Suprapubic skin (tissue), 4 donors: Measurements from ENCODE around the gene KCNA4. TPM values are rescaled to one million over a fixed set of nuclear protein-coding genes. Genes with fewer than 3 reads are reported as not detected.
"Not testable (repeated sequence)": the region's sequence is repeated elsewhere in the genome, so short reads cannot be mapped to it uniquely, and the experiment has no call there.

Experiments
- DNase-seq, 2 donors: peaks; one replicate each; pipeline ENCODE4 v3.0.0-alpha.2; 2019; ENCODE audit warnings: low spot score in 2 of 2
- H3K27ac ChIP-seq: fragments of 200-600 bp; sonication (generic); one replicate; pipeline ENCODE4 v1.5.1; 2019
- H3K27me3 ChIP-seq: fragments of 200-600 bp; sonication (generic); one replicate; pipeline ENCODE4 v1.5.1; 2019
- H3K36me3 ChIP-seq: fragments of 200-600 bp; sonication (generic); one replicate; pipeline ENCODE4 v1.5.1; 2019
- H3K4me1 ChIP-seq: fragments of 200-600 bp; sonication (generic); one replicate; pipeline ENCODE4 v1.5.1; 2019
- H3K4me3 ChIP-seq: fragments of 200-600 bp; sonication (generic); one replicate; pipeline ENCODE4 v1.5.1; 2019; ENCODE audit warnings: mild to moderate bottlenecking
- H3K9me3 ChIP-seq: fragments of 200-600 bp; sonication (generic); one replicate; pipeline ENCODE4 v1.5.1; 2019
- EP300 ChIP-seq: sonication (generic); formaldehyde crosslinking; IDR thresholded peaks from one replicate; pipeline ENCODE4 v1.6.1; 2017; ENCODE audit warnings: antibody characterized with exemption
- POLR2A ChIP-seq, 2 donors: fragments of 450-650 bp; IDR thresholded peaks; one replicate each; pipeline ENCODE4 v1.6.1; 2017; ENCODE audit warnings: antibody characterized with exemption in 2 of 2, mild to moderate bottlenecking in 2 of 2, moderate library complexity in 2 of 2
- POLR2AphosphoS5 ChIP-seq, 3 donors: sonication (generic); formaldehyde crosslinking; IDR thresholded peaks; one replicate each; pipeline ENCODE4 v1.6.1; 2017; ENCODE audit warnings: antibody characterized with exemption in 3 of 3
- WGBS: methylation state at CpG from one replicate; pipeline ENCODE4 v1.1.5; 2018; 5-methylcytosine and 5-hydroxymethylcytosine counted together
- total RNA-seq, 4 donors: library from RNA; depleted of rRNA; stranded (reverse); fragments of >200 nt; gene quantifications; one replicate each; pipeline ENCODE4 v1.1.0, GENCODE V29; 2016
- TF ChIP-seq, protein P1 (sequence below), 2 donors: fragments of 200-600 bp in 1 of 2; fragments of 450-650 bp in 1 of 2; sonication (generic) in 1 of 2; IDR thresholded peaks; one replicate each; pipeline ENCODE4 v1.5.1; 2016 to 2019; ENCODE audit warnings: antibody characterized with exemption in 2 of 2, mild to moderate bottlenecking in 1 of 2, moderate library complexity in 1 of 2

KCNA4 gene
- total RNA-seq, 4 donors from 2014 or later = 0.16 to 0.95 (median 0.45) TPM

DNA sequence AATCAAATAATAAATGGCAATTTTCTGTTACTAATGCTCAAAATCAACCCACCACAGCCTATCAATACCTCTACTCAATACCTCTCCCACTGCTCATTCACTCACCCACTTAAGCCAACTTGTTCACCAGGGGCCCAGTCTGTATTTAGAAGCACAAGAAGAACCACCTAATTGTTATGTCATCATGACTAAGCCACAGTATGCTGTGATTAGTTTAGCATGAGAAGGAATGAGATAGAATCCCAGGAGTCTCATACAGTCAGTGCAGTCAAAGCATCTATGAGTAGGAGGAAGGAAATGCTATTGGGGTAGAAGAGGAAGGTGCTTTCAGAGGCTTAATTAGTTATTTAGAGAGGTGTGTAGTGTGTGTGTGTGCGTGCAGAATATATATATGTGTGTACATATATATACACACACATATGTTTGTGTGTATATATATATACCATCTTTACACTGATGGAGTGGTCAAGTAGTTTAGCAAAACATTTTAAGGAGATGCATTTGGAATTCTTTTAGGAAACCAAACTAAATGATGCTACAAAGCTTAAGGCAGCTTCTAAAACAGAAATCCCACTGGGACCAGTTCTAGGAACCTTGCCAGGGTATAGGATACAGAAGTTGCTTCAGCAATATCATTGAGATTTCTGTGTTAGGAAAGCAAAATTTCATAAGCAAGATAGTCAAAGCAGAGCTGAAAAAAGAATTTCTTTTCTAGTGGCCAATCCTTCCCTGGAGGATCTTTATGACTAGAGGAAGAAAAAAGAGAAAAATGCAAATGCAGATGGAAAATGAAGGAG, 27.5 kb downstream of the KCNA4 start:
- DNase-seq = no peak
- no peak for TF ChIP-seq POLR2A (IDR thresholded peaks at IDR 0.05)
- TF ChIP-seq, protein P1, sequence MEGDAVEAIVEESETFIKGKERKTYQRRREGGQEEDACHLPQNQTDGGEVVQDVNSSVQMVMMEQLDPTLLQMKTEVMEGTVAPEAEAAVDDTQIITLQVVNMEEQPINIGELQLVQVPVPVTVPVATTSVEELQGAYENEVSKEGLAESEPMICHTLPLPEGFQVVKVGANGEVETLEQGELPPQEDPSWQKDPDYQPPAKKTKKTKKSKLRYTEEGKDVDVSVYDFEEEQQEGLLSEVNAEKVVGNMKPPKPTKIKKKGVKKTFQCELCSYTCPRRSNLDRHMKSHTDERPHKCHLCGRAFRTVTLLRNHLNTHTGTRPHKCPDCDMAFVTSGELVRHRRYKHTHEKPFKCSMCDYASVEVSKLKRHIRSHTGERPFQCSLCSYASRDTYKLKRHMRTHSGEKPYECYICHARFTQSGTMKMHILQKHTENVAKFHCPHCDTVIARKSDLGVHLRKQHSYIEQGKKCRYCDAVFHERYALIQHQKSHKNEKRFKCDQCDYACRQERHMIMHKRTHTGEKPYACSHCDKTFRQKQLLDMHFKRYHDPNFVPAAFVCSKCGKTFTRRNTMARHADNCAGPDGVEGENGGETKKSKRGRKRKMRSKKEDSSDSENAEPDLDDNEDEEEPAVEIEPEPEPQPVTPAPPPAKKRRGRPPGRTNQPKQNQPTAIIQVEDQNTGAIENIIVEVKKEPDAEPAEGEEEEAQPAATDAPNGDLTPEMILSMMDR (IDR thresholded peaks at IDR 0.05) = no peak
- no peaks in the 10 kb centered on the region for H3K4me1 ChIP-seq
- H3K27ac ChIP-seq = no peak overlapping the region
- WGBS = 79% methylated on average over 1 of the region's 1 CpG
- H3K36me3 ChIP-seq = no peaks in the 10 kb centered on the region
- H3K4me3 ChIP-seq = no peak overlapping the region
- no peaks in the 10 kb centered on the region for H3K27me3 ChIP-seq
- H3K9me3 ChIP-seq = peaks cover 4% of the 10 kb centered on the region

DNA sequence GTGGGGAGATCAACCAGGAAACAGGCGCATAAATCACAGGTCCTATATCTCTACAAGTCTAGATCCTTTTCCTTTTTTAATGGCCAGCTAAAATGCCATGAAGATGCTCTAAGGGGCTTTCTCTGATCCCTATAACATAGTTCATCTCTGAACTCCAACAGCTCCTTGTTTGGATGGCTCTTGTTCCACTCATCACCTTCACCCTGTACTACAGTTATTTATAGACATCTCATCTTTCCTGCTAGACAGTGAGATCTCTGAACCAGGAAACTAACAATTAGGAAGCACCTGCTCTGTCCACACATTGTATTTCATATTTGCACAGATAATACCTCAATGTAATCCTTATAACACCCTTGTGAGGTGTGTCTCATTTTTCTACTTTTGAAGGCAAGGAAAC, 31.6 kb downstream of the KCNA4 start:
- TF ChIP-seq EP300 (no peak), POLR2AphosphoS5 (IDR thresholded peaks at IDR 0.05) (no peak), POLR2A (IDR thresholded peaks at IDR 0.05) (no peak)
- TF ChIP-seq, protein P1 (IDR thresholded peaks at IDR 0.05) = no peak
- Histone ChIP-seq H3K4me3 (no peak overlapping the region), H3K27ac (no peak overlapping the region), H3K27me3 (no peaks in the 10 kb centered on the region), H3K4me1 (no peaks in the 10 kb centered on the region), H3K36me3 (no peaks in the 10 kb centered on the region), H3K9me3 (no peaks in the 10 kb centered on the region)
- 92% methylated on average over 1 of the region's 1 CpG for WGBS
- DNase-seq = no peak

DNA sequence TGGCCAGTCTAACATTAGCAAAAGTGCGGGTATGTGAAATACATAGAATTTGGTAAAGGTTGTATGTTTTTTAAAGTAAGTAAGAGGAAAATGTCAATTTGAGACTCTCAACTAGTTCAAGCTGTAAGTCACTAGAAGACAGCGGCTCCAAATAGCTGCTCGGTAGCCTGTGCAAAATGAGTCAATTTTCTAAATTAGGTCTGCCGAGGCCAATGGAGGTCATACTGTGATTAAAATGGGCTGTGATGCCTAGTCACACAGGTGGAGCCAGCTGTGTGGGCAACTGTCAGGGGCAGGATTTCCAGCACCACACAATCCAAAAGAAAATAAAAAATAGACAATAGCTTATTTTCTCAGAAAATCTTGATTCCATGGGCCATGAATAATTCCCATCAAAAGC, 32.3 kb downstream of the KCNA4 start:
- 87% methylated on average over 4 of the region's 4 CpGs for WGBS
- H3K4me1 ChIP-seq = no peaks in the 10 kb centered on the region
- no peaks in the 10 kb centered on the region for H3K9me3 ChIP-seq
- H3K27ac ChIP-seq = no peak overlapping the region
- TF ChIP-seq EP300 (no peak), POLR2A (IDR thresholded peaks at IDR 0.05) (no peak), POLR2AphosphoS5 (IDR thresholded peaks at IDR 0.05) (no peak)
- TF ChIP-seq, protein P1 (IDR thresholded peaks at IDR 0.05) = no peak
- no peaks in the 10 kb centered on the region for H3K36me3 ChIP-seq
- H3K4me3 ChIP-seq = no peak overlapping the region
- DNase-seq = no peak
- H3K27me3 ChIP-seq = no peaks in the 10 kb centered on the region

DNA sequence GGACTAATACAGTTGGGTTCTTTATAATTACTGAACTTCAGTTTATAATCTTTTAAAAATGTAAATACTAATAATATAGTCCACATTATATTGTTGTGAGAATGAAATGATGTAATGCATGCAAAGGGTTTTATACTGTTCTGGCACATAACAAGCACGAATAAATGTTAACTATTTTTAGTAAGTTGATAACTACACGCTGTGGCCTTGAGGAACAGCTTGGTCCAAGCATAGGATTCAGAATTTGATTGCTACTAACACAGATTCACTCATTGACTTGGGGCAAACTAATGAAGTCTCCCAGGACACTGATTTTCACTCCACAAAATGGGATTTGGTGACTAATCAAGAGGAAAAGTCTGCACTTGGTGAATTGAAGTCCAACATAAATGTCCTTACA, 38.3 kb downstream of the KCNA4 start:
- Histone ChIP-seq H3K27me3 (no peaks in the 10 kb centered on the region), H3K36me3 (no peaks in the 10 kb centered on the region), H3K4me3 (no peak overlapping the region), H3K4me1 (no peaks in the 10 kb centered on the region), H3K27ac (no peak overlapping the region), H3K9me3 (no peaks in the 10 kb centered on the region)
- TF ChIP-seq, protein P1 (IDR thresholded peaks at IDR 0.05) = no peak
- TF ChIP-seq POLR2AphosphoS5 (IDR thresholded peaks at IDR 0.05) (no peak), POLR2A (IDR thresholded peaks at IDR 0.05) (no peak), EP300 (no peak)
- DNase-seq = no peak
- WGBS = 65% methylated on average over 2 of the region's 2 CpGs

DNA sequence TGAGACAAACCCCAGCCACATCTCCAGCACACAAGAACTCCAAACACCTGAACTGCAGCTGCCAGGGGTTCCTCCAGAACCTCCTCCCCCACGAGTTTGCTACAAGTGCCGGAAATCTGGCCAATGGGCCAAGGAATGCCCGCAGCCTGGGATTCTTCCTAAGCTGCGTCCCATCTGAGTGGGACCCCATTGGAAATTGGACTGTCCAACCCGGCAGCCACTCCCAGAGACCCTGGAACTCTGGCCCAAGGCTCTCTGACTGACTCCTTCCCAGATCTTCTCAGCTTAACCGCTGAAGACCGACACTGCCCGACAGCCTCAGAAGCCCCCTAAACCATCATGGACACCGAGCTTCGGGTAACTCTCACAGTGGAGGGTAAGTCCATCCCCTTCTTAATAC, 41.2 kb downstream of the KCNA4 start:
- 97% methylated on average over 7 of the region's 10 CpGs for WGBS
- not testable (repeated sequence) for DNase-seq, H3K9me3 ChIP-seq, H3K27ac ChIP-seq, H3K36me3 ChIP-seq, H3K4me1 ChIP-seq, H3K4me3 ChIP-seq, H3K27me3 ChIP-seq

DNA sequence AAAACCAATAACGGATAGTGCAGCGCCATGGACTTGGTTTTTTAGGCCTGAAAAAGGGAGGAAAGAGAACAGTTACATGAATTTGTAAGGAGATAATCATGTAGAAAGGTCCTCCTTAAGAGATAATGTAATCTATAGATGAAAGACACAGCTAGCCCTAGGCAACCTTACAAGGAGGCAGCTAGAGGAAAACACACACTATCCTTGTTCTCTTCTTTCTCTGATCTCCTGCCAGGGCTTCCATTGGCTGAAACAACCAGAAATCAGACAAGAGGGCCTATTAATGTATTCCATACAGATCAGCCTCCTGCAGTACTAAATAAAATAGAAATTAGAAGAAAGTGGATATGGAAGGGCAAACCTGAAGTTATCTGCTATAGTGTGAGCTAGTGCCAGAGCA, 53.0 kb downstream of the KCNA4 start:
- DNase-seq = no peak
- Histone ChIP-seq H3K36me3 (no peaks in the 10 kb centered on the region), H3K4me3 (no peak overlapping the region), H3K27me3 (no peaks in the 10 kb centered on the region), H3K4me1 (no peaks in the 10 kb centered on the region), H3K9me3 (no peaks in the 10 kb centered on the region), H3K27ac (no peak overlapping the region)
- TF ChIP-seq, protein P1 (IDR thresholded peaks at IDR 0.05) = no peak
- TF ChIP-seq POLR2A (IDR thresholded peaks at IDR 0.05) (no peak), POLR2AphosphoS5 (IDR thresholded peaks at IDR 0.05) (no peak), EP300 (no peak)
- WGBS = 67% methylated on average over 2 of the region's 2 CpGs
